GM20000 (cell line): ENCODE data around the gene NEK9.

ENCODE experiments used
- DNase-seq: peaks from one replicate; pipeline ENCODE4 v3.0.0; 2012; ENCODE audit warnings: low spot score
- CTCF ChIP-seq: IDR thresholded peaks from 2 replicates; pipeline ENCODE4 v1.5.1; 2012; ENCODE audit warnings: mild to moderate bottlenecking, control low read depth; ENCODE audit errors: extremely low read depth, missing control alignments

Gene NEK9

GRCh38 chr14:75098682-75099081 lies 28.2 kb downstream of the NEK9 start:
- no peak for TF ChIP-seq CTCF
- DNase-seq, result no peak

DNA sequence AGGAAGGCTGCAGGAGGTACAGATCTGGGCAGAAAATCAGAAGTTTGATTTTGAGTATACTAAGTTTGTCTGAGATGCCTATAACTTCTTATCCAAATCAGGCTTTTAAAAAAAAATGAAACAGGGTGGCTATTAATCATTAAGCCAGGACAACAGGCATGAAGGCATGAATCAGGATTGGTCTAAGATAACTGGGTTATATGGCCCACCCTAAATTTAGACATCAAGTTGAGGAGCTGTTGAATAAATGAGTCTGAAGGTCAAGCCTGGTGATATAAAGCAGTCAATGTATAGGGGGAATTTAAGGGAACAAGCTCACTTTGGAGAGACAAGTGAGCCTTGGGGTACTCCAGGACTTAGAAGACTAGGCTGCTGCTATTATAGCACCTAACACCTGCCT lies 28.6 kb downstream of the NEK9 start:
- TF ChIP-seq CTCF, result no peak
- no peak for DNase-seq

GRCh38 chr14:75096959-75097358 lies 29.9 kb downstream of the NEK9 start:
- no peak for TF ChIP-seq CTCF
- no peak for DNase-seq

- DNase-seq, result no peak
- no peak for TF ChIP-seq CTCF
Observed at GRCh38 chr14:75095690-75096089, 31.2 kb downstream of the NEK9 start.

DNA sequence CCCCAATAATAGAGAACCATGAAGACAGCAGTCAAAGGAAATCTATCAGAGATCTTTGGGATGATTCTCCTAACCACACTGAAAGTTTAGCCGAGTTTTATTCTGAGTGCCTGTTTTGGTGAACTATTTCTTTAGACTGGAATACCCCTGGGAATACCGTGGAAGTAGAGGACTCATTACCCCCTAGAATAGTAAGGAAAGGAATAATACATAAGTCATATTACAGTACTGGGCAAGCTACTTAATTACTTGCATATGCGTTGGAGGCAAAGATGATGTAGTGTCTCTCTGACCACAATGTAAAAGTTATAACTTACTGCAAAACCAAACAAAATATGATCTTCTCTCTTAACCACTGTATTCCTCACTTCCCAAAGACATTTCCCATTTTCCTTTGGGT lies 32.0 kb downstream of the NEK9 start:
- DNase-seq, result no peak
- TF ChIP-seq CTCF, result no peak

DNA sequence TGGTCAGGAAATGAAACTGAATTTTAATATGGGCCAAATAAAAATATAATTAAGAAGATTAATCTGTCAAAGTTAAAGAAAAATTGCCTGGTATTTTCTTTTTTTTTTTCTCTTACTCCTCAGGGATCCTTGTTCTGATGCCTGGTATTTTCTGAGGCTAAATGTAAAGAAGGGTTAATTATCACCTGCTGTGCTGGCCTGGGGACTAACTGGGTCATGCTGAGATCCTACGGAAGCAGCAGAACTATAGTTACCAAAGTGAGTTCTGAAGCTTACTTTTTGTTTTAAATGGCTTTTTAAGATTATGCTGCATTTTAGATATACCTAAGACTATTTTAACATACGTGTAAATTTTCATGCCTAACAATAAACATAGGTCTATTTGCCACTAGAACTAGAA lies 34.1 kb downstream of the NEK9 start:
- DNase-seq, result no peak
- TF ChIP-seq CTCF, result no peak

GRCh38 chr14:75091251-75091650 lies 35.6 kb downstream of the NEK9 start:
- TF ChIP-seq CTCF, result no peak
- no peak for DNase-seq
